ENCODE results near the gene IQSEC3.

The IQSEC3 gene

DNA sequence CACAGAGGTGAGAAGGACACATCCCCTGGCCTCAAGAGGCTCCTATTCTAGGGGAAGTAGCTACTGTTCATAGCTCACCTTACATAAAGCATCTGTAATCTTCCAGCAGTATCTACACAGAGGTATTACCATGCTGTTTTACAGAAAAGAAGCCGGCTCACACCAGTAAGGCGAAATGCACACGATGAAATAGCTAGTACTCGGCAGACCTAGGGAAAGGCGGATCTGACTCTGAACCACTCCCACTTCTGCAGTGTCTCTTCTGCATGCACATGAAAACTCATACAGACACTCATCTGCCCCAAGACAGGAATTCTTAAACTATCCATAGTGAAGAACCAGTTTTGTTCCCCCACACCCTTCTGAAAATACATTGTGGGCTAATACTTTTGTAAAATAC lies 73.6 kb downstream of the IQSEC3 start:
- Histone ChIP-seq H2AFZ (ENCODE audit: low read depth, low read length) (no peak overlapping the region), H3K9me3 (ENCODE audit: insufficient read depth, low read length) (no peaks in the 10 kb centered on the region), H3K27me3 (ENCODE audit: low read depth, low read length) (no peaks in the 10 kb centered on the region), H3K4me3 (ENCODE audit: low read length) (no peak overlapping the region), H3K9ac (ENCODE audit: low read length) (no peak overlapping the region), H3K27ac (ENCODE audit: low read length) (no peak overlapping the region), H4K20me1 (ENCODE audit: insufficient read depth, low read length) (no peaks in the 10 kb centered on the region), H3K79me2 (ENCODE audit: low read length) (no peaks in the 10 kb centered on the region), H3K4me2 (ENCODE audit: low read length) (no peak overlapping the region), H3K4me1 (ENCODE audit: low read length) (no peaks in the 10 kb centered on the region), H3K36me3 (replicated peaks; ENCODE audit: low read depth, low read length) (no peaks in the 10 kb centered on the region)
- TF ChIP-seq EZH2phosphoT487 (IDR thresholded peaks at IDR 0.05; ENCODE audit: low read depth), result no peak

DNA sequence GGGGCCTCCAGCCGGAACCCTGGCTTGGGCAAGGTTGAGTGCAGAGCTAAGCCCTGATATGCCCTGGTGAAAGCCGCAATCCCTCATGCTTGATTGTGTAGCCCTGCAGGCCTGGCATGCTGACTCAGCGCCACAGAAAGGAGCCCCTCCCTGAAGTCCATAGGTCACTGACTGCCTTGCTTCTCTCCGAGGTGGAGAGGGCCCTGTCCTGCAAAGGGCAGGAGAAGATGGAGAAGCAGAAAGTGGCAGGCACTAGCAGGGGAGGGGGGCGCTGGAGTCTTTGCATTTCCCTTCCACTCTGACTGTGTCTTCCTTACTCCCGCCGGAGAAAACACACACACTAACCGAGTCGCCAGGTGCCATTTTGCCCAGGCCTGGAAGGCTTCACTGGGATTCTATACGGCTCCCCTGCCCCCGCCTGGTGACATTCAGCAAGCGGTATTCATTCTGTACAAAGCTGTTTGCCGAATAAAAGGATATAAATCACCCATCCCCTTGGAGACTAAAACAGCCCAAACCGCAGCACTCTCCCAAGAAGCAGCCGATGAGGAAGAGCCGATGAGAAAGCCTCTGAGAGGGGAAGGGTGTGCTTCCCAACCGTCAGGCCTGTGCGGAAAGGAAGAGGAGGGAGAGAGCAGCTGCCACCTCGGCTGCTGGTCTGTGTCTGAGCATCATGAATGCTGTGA lies 77.5 kb downstream of the IQSEC3 start:
- no peak for TF ChIP-seq EZH2phosphoT487 (IDR thresholded peaks at IDR 0.05; ENCODE audit: low read depth)
- TF ChIP-seq, protein P1, sequence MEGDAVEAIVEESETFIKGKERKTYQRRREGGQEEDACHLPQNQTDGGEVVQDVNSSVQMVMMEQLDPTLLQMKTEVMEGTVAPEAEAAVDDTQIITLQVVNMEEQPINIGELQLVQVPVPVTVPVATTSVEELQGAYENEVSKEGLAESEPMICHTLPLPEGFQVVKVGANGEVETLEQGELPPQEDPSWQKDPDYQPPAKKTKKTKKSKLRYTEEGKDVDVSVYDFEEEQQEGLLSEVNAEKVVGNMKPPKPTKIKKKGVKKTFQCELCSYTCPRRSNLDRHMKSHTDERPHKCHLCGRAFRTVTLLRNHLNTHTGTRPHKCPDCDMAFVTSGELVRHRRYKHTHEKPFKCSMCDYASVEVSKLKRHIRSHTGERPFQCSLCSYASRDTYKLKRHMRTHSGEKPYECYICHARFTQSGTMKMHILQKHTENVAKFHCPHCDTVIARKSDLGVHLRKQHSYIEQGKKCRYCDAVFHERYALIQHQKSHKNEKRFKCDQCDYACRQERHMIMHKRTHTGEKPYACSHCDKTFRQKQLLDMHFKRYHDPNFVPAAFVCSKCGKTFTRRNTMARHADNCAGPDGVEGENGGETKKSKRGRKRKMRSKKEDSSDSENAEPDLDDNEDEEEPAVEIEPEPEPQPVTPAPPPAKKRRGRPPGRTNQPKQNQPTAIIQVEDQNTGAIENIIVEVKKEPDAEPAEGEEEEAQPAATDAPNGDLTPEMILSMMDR (IDR thresholded peaks at IDR 0.05; ENCODE audit: low read depth, low read length), result no peak
- H3K9me3 ChIP-seq (ENCODE audit: insufficient read depth, low read length), result no peaks in the 10 kb centered on the region
- H3K27ac ChIP-seq (ENCODE audit: low read length), result no peak overlapping the region
- no peaks in the 10 kb centered on the region for H3K36me3 ChIP-seq (replicated peaks; ENCODE audit: low read depth, low read length)
- H4K20me1 ChIP-seq (ENCODE audit: insufficient read depth, low read length), result no peaks in the 10 kb centered on the region
- no peaks in the 10 kb centered on the region for H3K4me1 ChIP-seq (ENCODE audit: low read length)
- H3K79me2 ChIP-seq (ENCODE audit: low read length), result no peaks in the 10 kb centered on the region
- no peak overlapping the region for H3K9ac ChIP-seq (ENCODE audit: low read length)
- H3K27me3 ChIP-seq (ENCODE audit: low read depth, low read length), result no peaks in the 10 kb centered on the region
- H3K4me3 ChIP-seq (ENCODE audit: low read length), result no peak overlapping the region
- H2AFZ ChIP-seq (ENCODE audit: low read depth, low read length), result no peak overlapping the region
- H3K4me2 ChIP-seq (ENCODE audit: low read length), result no peak overlapping the region

DNA sequence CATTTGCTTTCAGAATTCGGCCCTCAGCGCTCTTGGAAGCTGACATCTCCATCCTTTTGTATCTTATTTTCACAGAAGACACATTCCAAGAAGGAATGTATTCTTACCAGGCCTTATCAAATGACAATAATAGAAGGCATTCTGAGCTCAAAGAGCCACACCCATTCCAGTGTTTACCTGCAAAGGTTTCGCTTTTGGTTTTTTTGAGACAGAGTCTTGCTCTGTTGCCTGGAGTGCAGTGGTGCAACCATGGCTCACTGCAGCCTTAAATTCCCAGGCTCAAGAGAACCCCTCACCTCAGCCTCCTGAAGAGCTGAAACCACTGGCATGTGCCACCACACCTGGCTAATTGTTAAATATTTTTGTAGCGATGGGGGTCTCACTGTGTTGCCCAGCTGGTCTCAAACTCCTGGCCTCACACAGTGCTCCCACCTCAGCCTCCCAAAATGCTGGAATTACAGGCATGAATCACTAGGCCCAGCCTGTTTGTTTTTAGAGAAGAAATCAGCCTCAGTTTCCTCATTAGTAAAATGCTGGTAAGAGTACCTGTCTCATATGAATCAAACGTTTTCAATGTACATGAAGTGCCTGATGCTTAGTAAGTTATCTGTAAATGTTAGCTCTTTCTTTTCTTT lies 78.2 kb downstream of the IQSEC3 start:
- Histone ChIP-seq H4K20me1 (ENCODE audit: insufficient read depth, low read length) (no peaks in the 10 kb centered on the region), H3K27me3 (ENCODE audit: low read depth, low read length) (no peaks in the 10 kb centered on the region), H3K79me2 (ENCODE audit: low read length) (no peaks in the 10 kb centered on the region), H3K9me3 (ENCODE audit: insufficient read depth, low read length) (no peaks in the 10 kb centered on the region), H3K36me3 (replicated peaks; ENCODE audit: low read depth, low read length) (no peaks in the 10 kb centered on the region), H2AFZ (ENCODE audit: low read depth, low read length) (no peak overlapping the region), H3K4me1 (ENCODE audit: low read length) (no peaks in the 10 kb centered on the region), H3K27ac (ENCODE audit: low read length) (no peak overlapping the region), H3K4me3 (ENCODE audit: low read length) (no peak overlapping the region), H3K9ac (ENCODE audit: low read length) (no peak overlapping the region), H3K4me2 (ENCODE audit: low read length) (no peak overlapping the region)
- TF ChIP-seq, protein P1 (IDR thresholded peaks at IDR 0.05; ENCODE audit: low read depth, low read length), result no peak
- TF ChIP-seq EZH2phosphoT487 (IDR thresholded peaks at IDR 0.05; ENCODE audit: low read depth), result no peak

DNA sequence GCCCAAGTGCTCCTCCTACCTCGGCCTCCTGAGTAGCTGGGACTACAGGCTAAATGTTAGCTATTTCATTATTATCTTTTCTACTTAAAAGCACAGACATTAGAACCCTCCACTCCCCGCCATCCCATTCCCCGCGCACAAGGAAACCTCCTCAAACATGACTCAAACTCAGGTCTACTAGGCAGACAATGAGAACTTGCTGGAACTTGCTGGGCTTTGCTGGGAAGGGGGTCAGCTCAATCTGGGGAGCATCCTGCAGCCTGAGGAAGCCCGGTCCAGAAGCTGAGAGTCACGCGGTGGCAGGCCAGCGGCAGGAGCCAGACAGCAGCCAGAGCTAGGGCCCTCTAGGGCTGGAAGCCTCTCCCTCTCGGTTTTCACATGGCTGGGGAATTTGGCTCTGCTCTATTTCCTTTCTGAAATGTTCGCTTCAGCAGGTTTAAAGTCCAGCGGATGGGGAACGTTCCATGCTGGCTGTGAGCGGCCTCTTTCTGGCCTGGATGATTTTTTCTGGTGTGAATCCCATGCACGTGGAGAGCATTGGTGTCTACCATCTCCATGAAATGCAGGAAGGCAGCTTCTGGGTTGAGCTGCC lies 78.9 kb downstream of the IQSEC3 start:
- H3K27ac ChIP-seq (ENCODE audit: low read length), result no peak overlapping the region
- no peak overlapping the region for H2AFZ ChIP-seq (ENCODE audit: low read depth, low read length)
- no peaks in the 10 kb centered on the region for H3K36me3 ChIP-seq (replicated peaks; ENCODE audit: low read depth, low read length)
- H3K4me3 ChIP-seq (ENCODE audit: low read length), result no peak overlapping the region
- H3K27me3 ChIP-seq (ENCODE audit: low read depth, low read length), result no peaks in the 10 kb centered on the region
- H3K9me3 ChIP-seq (ENCODE audit: insufficient read depth, low read length), result no peaks in the 10 kb centered on the region
- no peaks in the 10 kb centered on the region for H3K79me2 ChIP-seq (ENCODE audit: low read length)
- no peak overlapping the region for H3K9ac ChIP-seq (ENCODE audit: low read length)
- no peaks in the 10 kb centered on the region for H4K20me1 ChIP-seq (ENCODE audit: insufficient read depth, low read length)
- no peaks in the 10 kb centered on the region for H3K4me1 ChIP-seq (ENCODE audit: low read length)
- H3K4me2 ChIP-seq (ENCODE audit: low read length), result no peak overlapping the region
- no peak for TF ChIP-seq EZH2phosphoT487 (IDR thresholded peaks at IDR 0.05; ENCODE audit: low read depth)
- TF ChIP-seq, protein P1 (IDR thresholded peaks at IDR 0.05; ENCODE audit: low read depth, low read length), result no peak

All from OCI-LY3 (cell line).